Activated CD4-positive, alpha-beta T cell treated with anti-CD3 and anti-CD28 coated beads, Interleukin-2, Interleukin-4, amounts not matched to agents 100 ng/mL and 50 ng/mL, durations not matched to agents 16 hours and 8 hours (primary cell): ENCODE results near the gene YPEL2.

ENCODE experiments used
- DNase-seq: peaks from one replicate; pipeline ENCODE4 v3.0.0-alpha.2; 2020; ENCODE audit warnings: low spot score

YPEL2 gene

GRCh38 chr17:59357219-59357697 lies 25.8 kb downstream of the YPEL2 start:
- no peak for DNase-seq

- DNase-seq, result no peak
Observed at GRCh38 chr17:59357929-59358328, 26.5 kb downstream of the YPEL2 start.

- peak; percentile 80 for DNase-seq
Observed at GRCh38 chr17:59361386-59361785, 29.9 kb downstream of the YPEL2 start.

- peak; percentile 71 for DNase-seq
Observed at GRCh38 chr17:59361916-59362810, 30.7 kb downstream of the YPEL2 start.

- DNase-seq, result no peak
Observed at GRCh38 chr17:59362811-59363205, 31.4 kb downstream of the YPEL2 start.

GRCh38 chr17:59365383-59365981 lies 34.0 kb downstream of the YPEL2 start:
- no peak for DNase-seq

GRCh38 chr17:59366040-59366757 lies 34.7 kb downstream of the YPEL2 start:
- no peak for DNase-seq

- DNase-seq, result no peak
Observed at GRCh38 chr17:59366773-59367656, 35.6 kb downstream of the YPEL2 start.

GRCh38 chr17:59367657-59368045 lies 36.2 kb downstream of the YPEL2 start:
- DNase-seq, result no peak

GRCh38 chr17:59368218-59368857 lies 36.9 kb downstream of the YPEL2 start:
- DNase-seq, result no peak

GRCh38 chr17:59369031-59369975 lies 37.8 kb downstream of the YPEL2 start:
- no peak for DNase-seq

GRCh38 chr17:59370593-59371299 lies 39.3 kb downstream of the YPEL2 start:
- no peak for DNase-seq

GRCh38 chr17:59371416-59372100 lies 40.1 kb downstream of the YPEL2 start:
- DNase-seq, result no peak

- DNase-seq, result no peak
Observed at GRCh38 chr17:59372138-59372751, 40.8 kb downstream of the YPEL2 start.

GRCh38 chr17:59373882-59374495 lies 42.5 kb downstream of the YPEL2 start:
- DNase-seq, result no peak

GRCh38 chr17:59374612-59375011 lies 43.2 kb downstream of the YPEL2 start:
- DNase-seq, result no peak

GRCh38 chr17:59375857-59376256 lies 44.4 kb downstream of the YPEL2 start:
- no peak for DNase-seq

GRCh38 chr17:59376506-59376905 lies 45.1 kb downstream of the YPEL2 start:
- no peak for DNase-seq
